ENCODE results near the gene CRISPLD2.

Gene CRISPLD2

GRCh38 chr16:84893849-84894599 lies 74.2 kb downstream of the CRISPLD2 start:
- no peak for DNase-seq (ENCODE audit: extremely low read depth, low read depth)
- H3K4me3 ChIP-seq (replicated peaks; ENCODE audit: low read depth, low read length) = no peak overlapping the region
- no peak for TF ChIP-seq CTCF (IDR thresholded peaks at IDR 0.05; ENCODE audit: low read depth, low read length, missing control alignments)

GRCh38 chr16:84895016-84895415 lies 75.2 kb downstream of the CRISPLD2 start:
- no peak overlapping the region for H3K4me3 ChIP-seq (replicated peaks; ENCODE audit: low read depth, low read length)
- DNase-seq (ENCODE audit: extremely low read depth, low read depth) = no peak
- no peak for TF ChIP-seq CTCF (IDR thresholded peaks at IDR 0.05; ENCODE audit: low read depth, low read length, missing control alignments)

- DNase-seq (ENCODE audit: extremely low read depth, low read depth) = no peak
- TF ChIP-seq CTCF (IDR thresholded peaks at IDR 0.05; ENCODE audit: low read depth, low read length, missing control alignments) = no peak
- H3K4me3 ChIP-seq (replicated peaks; ENCODE audit: low read depth, low read length) = no peak overlapping the region
Measured at GRCh38 chr16:84896847-84897246, 77.1 kb downstream of the CRISPLD2 start.

- DNase-seq (ENCODE audit: extremely low read depth, low read depth) = no peak
Measured at GRCh38 chr16:84897911-84898377, 78.2 kb downstream of the CRISPLD2 start.

GRCh38 chr16:84898447-84898846 lies 78.7 kb downstream of the CRISPLD2 start:
- no peak for DNase-seq (ENCODE audit: extremely low read depth, low read depth)
- TF ChIP-seq CTCF (IDR thresholded peaks at IDR 0.05; ENCODE audit: low read depth, low read length, missing control alignments) = no peak
- H3K4me3 ChIP-seq (replicated peaks; ENCODE audit: low read depth, low read length) = no peak overlapping the region

More at GRCh38 chr16:84897911-84898377, 78.2 kb downstream of the CRISPLD2 start:
- no peak overlapping the region for H3K4me3 ChIP-seq (replicated peaks; ENCODE audit: low read depth, low read length)
- no peak for TF ChIP-seq CTCF (IDR thresholded peaks at IDR 0.05; ENCODE audit: low read depth, low read length, missing control alignments)

GRCh38 chr16:84899414-84899813 lies 79.6 kb downstream of the CRISPLD2 start:
- no peak for DNase-seq (ENCODE audit: extremely low read depth, low read depth)
- H3K4me3 ChIP-seq (replicated peaks; ENCODE audit: low read depth, low read length) = no peak overlapping the region
- no peak for TF ChIP-seq CTCF (IDR thresholded peaks at IDR 0.05; ENCODE audit: low read depth, low read length, missing control alignments)
